ENCODE results near the gene PTPRM. TPM values are rescaled to one million over a fixed set of nuclear protein-coding genes. Genes with fewer than 3 reads are reported as not detected.

Gene PTPRM
- total RNA-seq, 1 donor from 2014 or later: 131 TPM

- Mint-ChIP-seq H3K36me3 (ENCODE audit: low read depth) (peaks cover 3% of the 10 kb centered on the region), H3K4me3 (ENCODE audit: unreplicated experiment) (no peak overlapping the region), H3K9me3 (ENCODE audit: low read depth) (no peaks in the 10 kb centered on the region), H3K4me1 (ENCODE audit: low read depth) (no peaks in the 10 kb centered on the region), H3K27me3 (ENCODE audit: low read depth) (no peaks in the 10 kb centered on the region), H3K27ac (ENCODE audit: unreplicated experiment) (no peak overlapping the region)
- no peak for DNase-seq (ENCODE audit: low spot score)
- TF ChIP-seq, protein P1, sequence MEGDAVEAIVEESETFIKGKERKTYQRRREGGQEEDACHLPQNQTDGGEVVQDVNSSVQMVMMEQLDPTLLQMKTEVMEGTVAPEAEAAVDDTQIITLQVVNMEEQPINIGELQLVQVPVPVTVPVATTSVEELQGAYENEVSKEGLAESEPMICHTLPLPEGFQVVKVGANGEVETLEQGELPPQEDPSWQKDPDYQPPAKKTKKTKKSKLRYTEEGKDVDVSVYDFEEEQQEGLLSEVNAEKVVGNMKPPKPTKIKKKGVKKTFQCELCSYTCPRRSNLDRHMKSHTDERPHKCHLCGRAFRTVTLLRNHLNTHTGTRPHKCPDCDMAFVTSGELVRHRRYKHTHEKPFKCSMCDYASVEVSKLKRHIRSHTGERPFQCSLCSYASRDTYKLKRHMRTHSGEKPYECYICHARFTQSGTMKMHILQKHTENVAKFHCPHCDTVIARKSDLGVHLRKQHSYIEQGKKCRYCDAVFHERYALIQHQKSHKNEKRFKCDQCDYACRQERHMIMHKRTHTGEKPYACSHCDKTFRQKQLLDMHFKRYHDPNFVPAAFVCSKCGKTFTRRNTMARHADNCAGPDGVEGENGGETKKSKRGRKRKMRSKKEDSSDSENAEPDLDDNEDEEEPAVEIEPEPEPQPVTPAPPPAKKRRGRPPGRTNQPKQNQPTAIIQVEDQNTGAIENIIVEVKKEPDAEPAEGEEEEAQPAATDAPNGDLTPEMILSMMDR (IDR thresholded peaks at IDR 0.05): no peak
Observed at GRCh38 chr18:8359481-8359880, 792.4 kb downstream of the PTPRM start.

DNA sequence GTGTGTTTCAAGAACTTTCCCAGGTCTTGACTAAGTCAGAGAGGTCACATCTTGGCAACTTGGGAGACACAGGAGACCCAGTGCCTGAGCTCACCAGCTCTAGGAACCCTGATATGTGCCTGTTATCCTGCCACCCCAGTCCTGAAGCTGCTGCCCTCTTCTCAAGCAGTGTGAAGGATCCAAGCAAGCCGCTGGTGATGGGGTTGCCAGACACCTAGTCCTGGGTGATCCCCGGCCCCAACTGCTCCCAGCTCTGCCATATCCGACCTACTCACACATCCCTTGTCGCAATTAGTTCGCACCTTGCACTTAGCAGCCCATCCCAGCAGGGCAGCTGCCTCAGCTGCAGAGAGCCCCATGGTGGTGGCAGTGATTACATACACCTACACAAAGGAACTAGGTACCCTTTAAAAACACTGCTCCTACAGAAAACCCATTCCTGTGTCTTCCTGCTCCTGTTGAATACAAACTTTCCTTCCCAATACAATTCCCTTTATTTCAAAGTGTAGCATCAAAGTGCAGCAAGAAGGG, 794.9 kb downstream of the PTPRM start:
- H3K4me3 Mint-ChIP-seq (ENCODE audit: unreplicated experiment): no peak overlapping the region
- H3K4me1 Mint-ChIP-seq (ENCODE audit: low read depth): peaks cover 3% of the 10 kb centered on the region
- H3K27ac Mint-ChIP-seq (ENCODE audit: unreplicated experiment): no peak overlapping the region
- peaks cover 4% of the 10 kb centered on the region for H3K36me3 Mint-ChIP-seq (ENCODE audit: low read depth)
- TF ChIP-seq, protein P1 (IDR thresholded peaks at IDR 0.05): no peak
- no peaks in the 10 kb centered on the region for H3K27me3 Mint-ChIP-seq (ENCODE audit: low read depth)
- no peaks in the 10 kb centered on the region for H3K9me3 Mint-ChIP-seq (ENCODE audit: low read depth)
- DNase-seq (ENCODE audit: low spot score): no peak

DNA sequence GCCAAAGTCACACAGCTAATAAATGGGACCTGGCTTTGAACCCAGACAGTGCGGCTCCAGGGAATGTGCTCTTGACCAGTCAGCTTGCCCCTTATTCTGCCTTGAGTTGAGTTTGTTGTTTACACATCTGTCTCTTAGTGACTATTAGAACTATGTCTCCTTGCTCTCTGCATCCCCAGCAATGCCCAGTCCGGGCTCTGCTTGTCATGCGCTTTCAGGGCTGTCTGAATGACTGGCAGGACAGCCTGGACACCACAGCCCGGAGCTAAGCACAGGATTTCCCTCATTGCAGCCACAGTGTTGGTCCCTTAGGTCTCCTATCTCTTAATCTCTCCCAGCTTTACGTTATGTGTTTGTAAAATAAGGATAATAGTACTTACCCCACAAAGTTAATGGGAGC, 795.7 kb downstream of the PTPRM start:
- no peak for DNase-seq (ENCODE audit: low spot score)
- Mint-ChIP-seq H3K4me1 (ENCODE audit: low read depth) (peaks cover 12% of the 10 kb centered on the region), H3K27ac (ENCODE audit: unreplicated experiment) (no peak overlapping the region), H3K4me3 (ENCODE audit: unreplicated experiment) (no peak overlapping the region), H3K9me3 (ENCODE audit: low read depth) (no peaks in the 10 kb centered on the region), H3K36me3 (ENCODE audit: low read depth) (peaks cover 4% of the 10 kb centered on the region), H3K27me3 (ENCODE audit: low read depth) (no peaks in the 10 kb centered on the region)
- TF ChIP-seq, protein P1 (IDR thresholded peaks at IDR 0.05): no peak

- Mint-ChIP-seq H3K4me1 (ENCODE audit: low read depth) (peaks cover 27% of the 10 kb centered on the region), H3K27me3 (ENCODE audit: low read depth) (no peaks in the 10 kb centered on the region), H3K9me3 (ENCODE audit: low read depth) (no peaks in the 10 kb centered on the region), H3K27ac (ENCODE audit: unreplicated experiment) (no peak overlapping the region), H3K36me3 (ENCODE audit: low read depth) (peaks cover 4% of the 10 kb centered on the region), H3K4me3 (ENCODE audit: unreplicated experiment) (no peak overlapping the region)
- TF ChIP-seq, protein P1 (IDR thresholded peaks at IDR 0.05): no peak
- DNase-seq (ENCODE audit: low spot score): no peak
Observed at GRCh38 chr18:8364385-8364784, 797.3 kb downstream of the PTPRM start.

- no peak for DNase-seq (ENCODE audit: low spot score)
- TF ChIP-seq, protein P1 (IDR thresholded peaks at IDR 0.05): no peak
- H3K4me3 Mint-ChIP-seq (ENCODE audit: unreplicated experiment): no peak overlapping the region
- H3K9me3 Mint-ChIP-seq (ENCODE audit: low read depth): no peaks in the 10 kb centered on the region
- H3K27ac Mint-ChIP-seq (ENCODE audit: unreplicated experiment): no peak overlapping the region
- no peaks in the 10 kb centered on the region for H3K27me3 Mint-ChIP-seq (ENCODE audit: low read depth)
- H3K4me1 Mint-ChIP-seq (ENCODE audit: low read depth): peaks cover 33% of the 10 kb centered on the region
- H3K36me3 Mint-ChIP-seq (ENCODE audit: low read depth): peaks cover 4% of the 10 kb centered on the region
Observed at GRCh38 chr18:8365006-8365405, 797.9 kb downstream of the PTPRM start.
